ENCODE results near the gene SLC38A3.

The SLC38A3 gene

GRCh38 chr3:50232303-50232702 is 27.2 kb downstream of the SLC38A3 start:
- Histone ChIP-seq H3K9me3 (ENCODE audit: insufficient read depth, low read length) (no peaks in the 10 kb centered on the region), H3K4me1 (ENCODE audit: insufficient read depth, insufficient read length) (peaks cover 30% of the 10 kb centered on the region), H3K9ac (ENCODE audit: insufficient read length, low read depth) (no peak overlapping the region), H3K27me3 (ENCODE audit: insufficient read depth, insufficient read length) (no peaks in the 10 kb centered on the region), H3K4me3 (ENCODE audit: insufficient read length, low read depth) (no peak overlapping the region), H3K36me3 (ENCODE audit: insufficient read depth, insufficient read length, low read length) (no peaks in the 10 kb centered on the region)
- no peak for DNase-seq (ENCODE audit: low read depth, low spot score)
- TF ChIP-seq ZNF274 (IDR thresholded peaks at IDR 0.05; ENCODE audit: low read depth, low read length) (no peak), SUZ12 (IDR thresholded peaks at IDR 0.05; ENCODE audit: extremely low read depth, insufficient read depth, insufficient read length) (no peak), YY1 (IDR thresholded peaks at IDR 0.05; ENCODE audit: insufficient read depth, insufficient read length) (no peak)

- H3K9me3 ChIP-seq (ENCODE audit: insufficient read depth, low read length), result no peaks in the 10 kb centered on the region
- H3K4me3 ChIP-seq (ENCODE audit: insufficient read length, low read depth), result no peak overlapping the region
- DNase-seq (ENCODE audit: low read depth, low spot score), result no peak
- TF ChIP-seq YY1 (IDR thresholded peaks at IDR 0.05; ENCODE audit: insufficient read depth, insufficient read length) (no peak), SUZ12 (IDR thresholded peaks at IDR 0.05; ENCODE audit: extremely low read depth, insufficient read depth, insufficient read length) (no peak), ZNF274 (IDR thresholded peaks at IDR 0.05; ENCODE audit: low read depth, low read length) (no peak)
- no peaks in the 10 kb centered on the region for H3K27me3 ChIP-seq (ENCODE audit: insufficient read depth, insufficient read length)
- peaks cover 6% of the 10 kb centered on the region for H3K36me3 ChIP-seq (ENCODE audit: insufficient read depth, insufficient read length, low read length)
- H3K9ac ChIP-seq (ENCODE audit: insufficient read length, low read depth), result no peak overlapping the region
- peaks cover 39% of the 10 kb centered on the region for H3K4me1 ChIP-seq (ENCODE audit: insufficient read depth, insufficient read length)
These were observed 28.1 kb downstream of the SLC38A3 start for GRCh38 chr3:50233176-50233575.

- Histone ChIP-seq H3K4me3 (ENCODE audit: insufficient read length, low read depth) (peak within 1 kb of the TSS; percentile 96), H3K36me3 (ENCODE audit: insufficient read depth, insufficient read length, low read length) (peaks cover 28% of the 10 kb centered on the region), H3K4me1 (ENCODE audit: insufficient read depth, insufficient read length) (peaks cover 38% of the 10 kb centered on the region), H3K9me3 (ENCODE audit: insufficient read depth, low read length) (no peaks in the 10 kb centered on the region), H3K9ac (ENCODE audit: insufficient read length, low read depth) (peak within 1 kb of the TSS; percentile 98), H3K27me3 (ENCODE audit: insufficient read depth, insufficient read length) (no peaks in the 10 kb centered on the region)
- TF ChIP-seq ZNF274 (IDR thresholded peaks at IDR 0.05; ENCODE audit: low read depth, low read length) (no peak), YY1 (IDR thresholded peaks at IDR 0.05; ENCODE audit: insufficient read depth, insufficient read length) (no peak), SUZ12 (IDR thresholded peaks at IDR 0.05; ENCODE audit: extremely low read depth, insufficient read depth, insufficient read length) (no peak)
- peak; percentile 97 for DNase-seq (ENCODE audit: low read depth, low spot score)
These were observed 30.8 kb downstream of the SLC38A3 start, which contains the start of gene GNAI2 for GRCh38 chr3:50235716-50236483. Gene GNAI2, plus strand, starts transcription at chr3:50236204. Its CDS starts 132 bp downstream, at chr3:50236336.

GRCh38 chr3:50236484-50237132 is 31.5 kb downstream of the SLC38A3 start:
- no peak for DNase-seq (ENCODE audit: low read depth, low spot score)
- Histone ChIP-seq H3K4me1 (ENCODE audit: insufficient read depth, insufficient read length) (peaks cover 44% of the 10 kb centered on the region), H3K4me3 (ENCODE audit: insufficient read length, low read depth) (peak overlapping the region; percentile 96), H3K27me3 (ENCODE audit: insufficient read depth, insufficient read length) (no peaks in the 10 kb centered on the region), H3K9me3 (ENCODE audit: insufficient read depth, low read length) (no peaks in the 10 kb centered on the region), H3K9ac (ENCODE audit: insufficient read length, low read depth) (peak overlapping the region; percentile 98), H3K36me3 (ENCODE audit: insufficient read depth, insufficient read length, low read length) (peaks cover 31% of the 10 kb centered on the region)
- no peak for TF ChIP-seq ZNF274 (IDR thresholded peaks at IDR 0.05; ENCODE audit: low read depth, low read length)
- TF ChIP-seq YY1 (IDR thresholded peaks at IDR 0.05; ENCODE audit: insufficient read depth, insufficient read length), result no peak
- no peak for TF ChIP-seq SUZ12 (IDR thresholded peaks at IDR 0.05; ENCODE audit: extremely low read depth, insufficient read depth, insufficient read length)

GRCh38 chr3:50237133-50237651 is 32.1 kb downstream of the SLC38A3 start:
- no peaks in the 10 kb centered on the region for H3K9me3 ChIP-seq (ENCODE audit: insufficient read depth, low read length)
- peak overlapping the region; percentile 96 for H3K4me3 ChIP-seq (ENCODE audit: insufficient read length, low read depth)
- H3K36me3 ChIP-seq (ENCODE audit: insufficient read depth, insufficient read length, low read length), result peaks cover 37% of the 10 kb centered on the region
- no peak for DNase-seq (ENCODE audit: low read depth, low spot score)
- TF ChIP-seq ZNF274 (IDR thresholded peaks at IDR 0.05; ENCODE audit: low read depth, low read length) (no peak), YY1 (IDR thresholded peaks at IDR 0.05; ENCODE audit: insufficient read depth, insufficient read length) (no peak), SUZ12 (IDR thresholded peaks at IDR 0.05; ENCODE audit: extremely low read depth, insufficient read depth, insufficient read length) (no peak)
- peaks cover 50% of the 10 kb centered on the region for H3K4me1 ChIP-seq (ENCODE audit: insufficient read depth, insufficient read length)
- no peaks in the 10 kb centered on the region for H3K27me3 ChIP-seq (ENCODE audit: insufficient read depth, insufficient read length)
- peak overlapping the region; percentile 98 for H3K9ac ChIP-seq (ENCODE audit: insufficient read length, low read depth)

- no peaks in the 10 kb centered on the region for H3K27me3 ChIP-seq (ENCODE audit: insufficient read depth, insufficient read length)
- H3K9me3 ChIP-seq (ENCODE audit: insufficient read depth, low read length), result no peaks in the 10 kb centered on the region
- peaks cover 57% of the 10 kb centered on the region for H3K4me1 ChIP-seq (ENCODE audit: insufficient read depth, insufficient read length)
- no peak for TF ChIP-seq ZNF274 (IDR thresholded peaks at IDR 0.05; ENCODE audit: low read depth, low read length)
- no peak for TF ChIP-seq YY1 (IDR thresholded peaks at IDR 0.05; ENCODE audit: insufficient read depth, insufficient read length)
- TF ChIP-seq SUZ12 (IDR thresholded peaks at IDR 0.05; ENCODE audit: extremely low read depth, insufficient read depth, insufficient read length), result no peak
- peak overlapping the region; percentile 98 for H3K9ac ChIP-seq (ENCODE audit: insufficient read length, low read depth)
- H3K4me3 ChIP-seq (ENCODE audit: insufficient read length, low read depth), result peak overlapping the region; percentile 96
- no peak for DNase-seq (ENCODE audit: low read depth, low spot score)
- H3K36me3 ChIP-seq (ENCODE audit: insufficient read depth, insufficient read length, low read length), result peaks cover 43% of the 10 kb centered on the region
These were observed 32.9 kb downstream of the SLC38A3 start for GRCh38 chr3:50237754-50238548.

Data from NT2/D1 (cell line).